GM18519 (cell line): ENCODE measurements around the gene TYW1B.
"Not testable (repeated sequence)": the region's sequence is repeated elsewhere in the genome, so short reads cannot be mapped to it uniquely, and the experiment has no call there.

Experiments
- ATAC-seq: cut with Tn5 transposase; IDR thresholded peaks from one replicate; pipeline ENCODE4 v1.9.1; 2021; ENCODE audit warnings: mild to moderate bottlenecking, moderate library complexity; ENCODE audit not compliant: unreplicated experiment, low FRiP score

TYW1B gene

DNA sequence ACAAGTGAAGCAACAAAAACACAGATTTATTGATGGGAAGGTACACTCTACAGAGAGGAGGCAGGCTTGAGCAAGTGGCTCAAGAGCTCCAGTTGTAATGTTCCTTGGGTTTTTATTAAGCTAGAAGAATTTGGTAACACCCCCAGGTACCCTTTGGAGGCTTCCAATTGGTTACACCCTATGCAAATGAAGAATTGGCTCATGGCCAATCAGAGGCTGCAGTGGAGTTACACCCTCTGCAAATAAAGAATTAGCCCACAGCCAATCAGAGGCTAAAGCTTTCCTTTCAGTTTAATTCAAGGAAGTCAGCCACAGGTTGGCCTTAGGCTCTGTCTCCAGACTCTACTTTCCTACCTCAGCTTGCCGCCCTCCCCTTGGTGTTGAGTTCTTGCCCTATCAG lies 10.3 kb downstream of the TYW1B start:
- not testable (repeated sequence) for ATAC-seq

GRCh38 chr7:72816370-72817157 lies 11.4 kb downstream of the TYW1B start:
- not testable (repeated sequence) for ATAC-seq

DNA sequence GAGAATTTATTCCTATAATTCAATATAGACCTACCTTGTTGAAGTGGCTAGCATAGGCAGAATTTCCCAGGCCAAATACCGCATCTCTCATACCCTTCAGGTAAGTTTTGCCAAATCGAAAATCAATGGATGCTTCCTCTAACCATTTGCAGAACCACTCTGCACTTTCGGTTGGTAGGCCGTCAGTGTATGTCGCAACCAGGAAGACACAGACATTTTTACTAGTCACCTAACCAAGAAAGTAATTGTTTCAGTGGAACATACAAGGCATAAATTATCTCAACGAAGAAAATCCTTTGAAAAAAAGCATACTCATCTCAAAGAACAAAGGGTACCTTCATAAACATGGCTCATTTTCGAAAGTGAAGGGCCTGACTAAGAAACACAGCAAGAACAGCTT lies 17.6 kb downstream of the TYW1B start:
- ATAC-seq: not testable (repeated sequence)

DNA sequence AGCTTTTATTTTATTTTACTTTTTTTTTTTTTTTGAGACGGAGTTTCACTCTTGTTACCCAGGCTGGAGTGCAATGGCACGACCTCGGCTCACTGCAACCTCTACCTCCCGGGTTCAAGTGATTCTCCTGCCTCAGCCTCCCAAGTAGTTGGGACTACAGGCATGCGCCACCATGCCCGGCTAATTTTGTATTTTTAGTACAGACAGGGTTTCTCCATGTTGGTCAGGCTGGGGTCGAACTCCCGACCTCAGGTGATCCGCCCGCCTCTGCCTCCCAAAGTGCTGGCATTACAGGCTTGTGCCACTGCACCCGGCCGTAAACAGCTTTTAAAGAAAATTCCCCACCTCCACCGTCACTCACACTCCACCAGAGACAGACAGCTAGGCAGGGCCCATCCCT lies 19.5 kb downstream of the TYW1B start:
- ATAC-seq: not testable (repeated sequence)

- not testable (repeated sequence) for ATAC-seq
Measured at GRCh38 chr7:72806851-72807250, 21.1 kb downstream of the TYW1B start.

- ATAC-seq: no peak
Measured at GRCh38 chr7:72805526-72806494, 22.2 kb downstream of the TYW1B start.

- not testable (repeated sequence) for ATAC-seq
Measured at GRCh38 chr7:72803778-72804177, 24.2 kb downstream of the TYW1B start.

DNA sequence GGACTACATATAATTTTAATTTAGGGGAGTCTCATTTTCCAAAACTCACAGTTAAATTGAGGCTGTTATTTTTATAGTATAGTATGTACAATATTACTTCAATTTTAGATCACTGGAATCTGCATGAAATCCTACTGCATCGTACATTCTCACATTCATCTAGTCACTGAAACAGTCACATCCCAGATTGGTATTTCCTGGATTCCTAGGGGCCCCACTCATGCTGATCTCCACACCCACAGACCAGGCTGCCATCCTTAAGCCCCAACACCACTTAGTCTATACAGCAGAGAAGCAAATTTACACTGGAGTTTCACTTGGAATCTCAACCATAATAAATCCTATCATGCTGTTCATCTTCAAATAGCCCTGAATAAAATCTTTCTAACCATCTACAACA lies 26.4 kb downstream of the TYW1B start:
- ATAC-seq: not testable (repeated sequence)

- not testable (repeated sequence) for ATAC-seq
Measured at GRCh38 chr7:72795401-72795800, 32.6 kb downstream of the TYW1B start.

DNA sequence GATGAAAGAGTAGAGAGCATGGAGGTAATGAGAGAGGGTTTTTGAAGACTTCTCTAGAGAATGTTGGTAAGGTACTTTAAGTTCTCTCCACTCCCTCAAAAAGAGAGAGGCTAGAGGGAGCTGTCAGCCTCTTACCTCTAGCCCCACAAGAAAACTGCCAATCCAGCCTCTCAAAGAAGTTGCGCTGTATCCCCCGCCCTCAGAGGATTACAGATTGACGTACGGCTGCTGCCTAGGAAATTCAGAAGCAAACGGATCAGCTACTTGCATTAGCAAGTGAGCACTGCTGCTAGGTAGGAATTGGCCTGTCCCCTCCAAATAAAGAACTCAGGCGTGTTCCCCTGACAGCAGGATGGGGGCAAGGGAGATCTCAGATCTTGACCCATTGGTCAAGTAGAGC lies 34.2 kb downstream of the TYW1B start:
- ATAC-seq: no peak

DNA sequence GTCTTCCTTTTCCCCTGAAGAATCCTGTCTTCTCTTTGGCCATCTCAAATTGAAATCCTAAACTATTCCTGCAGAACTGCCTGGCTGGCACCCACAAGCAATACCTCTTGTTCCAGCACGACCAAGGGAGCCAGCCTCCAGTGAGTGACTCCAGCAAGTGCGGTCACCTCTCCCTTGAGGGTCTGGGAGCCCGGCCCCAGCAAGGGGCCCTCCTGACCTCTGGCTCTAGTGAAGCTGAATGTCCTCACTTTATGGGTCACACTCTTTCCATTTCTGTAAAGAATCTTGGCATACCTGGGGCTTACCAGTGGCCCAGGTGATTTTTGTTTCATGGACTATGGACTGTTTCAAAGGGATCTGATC lies 37.3 kb downstream of the TYW1B start:
- ATAC-seq: not testable (repeated sequence)

GRCh38 chr7:72790048-72790697 lies 37.8 kb downstream of the TYW1B start:
- ATAC-seq: not testable (repeated sequence)

DNA sequence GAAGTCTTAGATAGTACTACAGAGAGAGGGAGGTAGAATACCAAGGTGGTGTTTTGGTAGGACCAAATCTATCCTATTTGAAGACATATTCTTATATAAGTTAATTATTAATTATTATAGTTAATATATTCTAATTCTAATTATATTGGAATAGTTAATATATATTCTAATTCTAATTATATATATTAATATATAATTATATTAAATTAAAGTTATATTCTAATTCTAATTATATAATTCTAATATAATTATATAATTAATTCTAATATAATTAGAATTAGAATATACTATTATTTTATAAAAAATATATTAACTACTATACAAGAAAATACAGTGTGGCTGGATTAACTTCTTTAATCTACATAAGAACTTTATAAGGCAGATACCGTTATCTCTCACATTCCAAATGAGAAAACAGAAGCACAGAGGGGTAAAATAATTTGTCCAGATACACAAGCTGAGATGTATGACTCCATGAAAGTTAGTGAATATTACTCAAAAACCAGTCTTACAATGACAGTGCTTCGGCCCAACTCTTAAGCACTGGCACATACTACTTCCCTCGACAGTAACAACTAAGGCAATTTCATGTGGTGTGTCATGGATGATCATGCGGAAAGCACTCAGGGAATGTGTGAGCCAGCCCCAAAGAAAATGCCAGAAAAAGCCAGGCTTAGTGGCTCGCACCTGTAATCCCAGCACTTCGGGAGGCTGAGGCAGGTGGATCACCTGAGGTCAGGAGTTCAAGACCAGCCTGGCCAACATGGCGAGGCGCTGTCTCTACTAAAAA lies 42.6 kb downstream of the TYW1B start:
- no peak for ATAC-seq

- ATAC-seq: not testable (repeated sequence)
Measured at GRCh38 chr7:72783601-72784370, 44.2 kb downstream of the TYW1B start.

DNA sequence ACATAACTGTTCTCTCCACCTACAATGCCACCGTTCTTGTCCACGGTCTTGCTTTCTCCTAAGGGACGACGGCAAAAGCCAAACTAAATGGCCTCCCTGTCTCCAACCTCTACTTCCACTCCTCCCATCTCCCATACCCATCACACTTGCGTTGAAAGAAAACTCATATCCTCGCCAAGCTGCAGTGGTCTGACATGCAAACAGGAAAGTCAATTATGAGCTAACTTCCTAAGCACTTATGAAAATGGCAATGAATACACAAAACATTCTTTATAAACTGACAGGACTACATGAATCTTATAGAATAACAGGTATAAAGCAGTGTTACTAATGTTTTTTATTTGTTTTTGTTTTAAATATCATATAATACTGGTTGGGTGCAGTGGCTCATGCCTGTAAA lies 46.4 kb downstream of the TYW1B start:
- no peak for ATAC-seq

GRCh38 chr7:72781161-72781560 lies 46.8 kb downstream of the TYW1B start:
- ATAC-seq: no peak

- not testable (repeated sequence) for ATAC-seq
Measured at GRCh38 chr7:72780289-72780894, 47.6 kb downstream of the TYW1B start.

DNA sequence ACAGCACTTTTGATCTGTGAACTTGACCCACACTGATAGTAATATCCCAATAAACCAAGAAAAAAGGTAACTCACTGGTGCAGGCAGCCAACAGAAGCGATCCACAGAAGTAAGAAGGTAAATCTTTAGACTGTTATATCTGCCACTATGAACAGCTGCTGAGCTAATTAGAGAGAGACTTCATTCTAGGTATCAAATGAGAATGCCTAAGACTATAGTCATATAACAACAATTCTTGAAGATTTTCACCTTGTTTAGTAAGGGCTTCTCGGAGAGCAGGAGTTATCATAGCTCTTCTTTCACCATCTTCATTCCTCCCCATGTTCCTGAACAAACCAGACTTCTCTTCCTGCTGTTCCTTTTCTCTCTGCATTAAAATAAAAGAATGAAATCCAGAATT lies 50.8 kb downstream of the TYW1B start:
- ATAC-seq: not testable (repeated sequence)

GRCh38 chr7:72772627-72773026 lies 55.4 kb downstream of the TYW1B start:
- not testable (repeated sequence) for ATAC-seq
